GM10266 (cell line): ENCODE data around the gene PHF21B.

ENCODE experiments used
- DNase-seq: peaks from one replicate; pipeline ENCODE4 v3.0.0; 2012; ENCODE audit errors: extremely low spot score
- CTCF ChIP-seq: IDR thresholded peaks from 2 replicates; pipeline ENCODE4 v1.5.1; 2012; ENCODE audit warnings: mild to moderate bottlenecking, low read depth; ENCODE audit not compliant: control insufficient read depth, insufficient read depth; ENCODE audit errors: missing control alignments

Gene PHF21B

GRCh38 chr22:45034821-45035220 is 25.0 kb upstream of the PHF21B start:
- no peak for TF ChIP-seq CTCF
- no peak for DNase-seq

DNA sequence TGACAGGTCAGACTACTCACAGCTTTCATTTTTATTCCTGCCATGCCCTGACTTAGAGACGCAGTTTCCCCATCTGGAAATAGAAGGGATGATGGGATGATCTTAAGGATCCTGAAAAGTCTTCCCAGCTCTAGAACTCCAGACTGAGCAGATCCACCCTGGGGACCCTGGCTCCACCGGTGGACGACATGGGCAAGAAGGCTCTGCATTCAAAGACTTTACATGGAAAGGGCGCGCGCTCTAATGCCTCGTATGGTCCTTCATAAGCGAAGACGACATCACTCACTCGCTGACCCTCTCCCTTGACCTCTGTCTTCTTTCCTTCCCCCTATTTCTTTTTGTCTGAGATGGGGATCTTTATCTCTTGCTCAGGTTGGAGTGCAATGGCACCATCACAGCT is 24.4 kb upstream of the PHF21B start:
- no peak for TF ChIP-seq CTCF
- DNase-seq: no peak

DNA sequence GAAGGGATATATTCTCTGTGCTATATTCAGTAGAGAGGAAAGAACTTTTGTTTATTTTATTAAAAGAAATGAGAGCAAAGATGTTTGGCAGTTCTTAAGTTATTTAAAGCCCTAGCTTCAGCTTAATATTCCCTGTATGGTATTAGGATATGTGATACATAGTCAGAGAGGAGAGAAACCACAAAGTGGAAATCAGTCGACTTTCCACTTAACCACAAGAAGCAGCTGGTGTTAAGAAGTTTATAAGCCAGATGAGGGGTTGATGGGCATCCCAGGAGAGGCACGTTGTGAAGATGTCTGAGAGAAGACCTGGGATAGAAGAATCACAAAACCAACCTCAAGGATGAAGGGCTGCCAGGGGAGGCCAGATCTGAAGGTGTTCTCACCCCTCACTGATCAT is 23.3 kb upstream of the PHF21B start:
- DNase-seq: no peak
- TF ChIP-seq CTCF: no peak

DNA sequence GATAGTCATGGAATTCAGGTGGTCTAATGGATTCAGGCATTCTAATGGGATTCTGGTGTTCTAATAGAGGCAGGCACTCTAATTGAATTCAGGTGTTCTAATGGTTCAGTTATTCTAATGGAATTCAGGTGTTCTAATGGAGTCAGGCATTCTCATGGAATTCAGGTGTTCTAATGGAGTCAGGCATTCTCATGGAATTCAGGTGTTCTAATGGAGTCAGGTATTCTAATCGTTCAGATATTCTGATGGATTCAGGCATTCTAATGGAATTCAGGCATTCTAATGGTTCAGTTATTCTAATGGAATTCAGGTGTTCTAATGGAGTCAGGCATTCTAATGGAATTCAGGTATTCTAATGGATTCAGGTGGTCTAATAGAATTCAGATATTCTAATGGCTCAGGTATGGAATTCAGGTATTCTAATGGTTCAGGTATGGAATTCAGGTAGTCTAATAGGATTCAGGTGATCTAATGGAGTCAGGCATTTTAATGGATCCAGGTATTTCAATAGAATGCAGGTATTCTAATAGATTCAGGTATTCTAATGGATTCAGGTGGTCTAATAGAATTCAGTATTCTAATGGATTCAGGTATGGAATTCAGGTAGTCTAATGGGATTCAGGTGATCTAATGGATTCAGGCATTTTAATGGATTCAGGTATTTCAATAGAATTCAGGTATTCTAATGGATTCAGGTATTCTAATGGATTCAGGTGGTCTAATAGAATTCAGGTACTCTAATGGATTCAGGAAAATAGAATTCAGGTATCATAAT is 22.0 kb upstream of the PHF21B start:
- no peak for DNase-seq
- no peak for TF ChIP-seq CTCF

DNA sequence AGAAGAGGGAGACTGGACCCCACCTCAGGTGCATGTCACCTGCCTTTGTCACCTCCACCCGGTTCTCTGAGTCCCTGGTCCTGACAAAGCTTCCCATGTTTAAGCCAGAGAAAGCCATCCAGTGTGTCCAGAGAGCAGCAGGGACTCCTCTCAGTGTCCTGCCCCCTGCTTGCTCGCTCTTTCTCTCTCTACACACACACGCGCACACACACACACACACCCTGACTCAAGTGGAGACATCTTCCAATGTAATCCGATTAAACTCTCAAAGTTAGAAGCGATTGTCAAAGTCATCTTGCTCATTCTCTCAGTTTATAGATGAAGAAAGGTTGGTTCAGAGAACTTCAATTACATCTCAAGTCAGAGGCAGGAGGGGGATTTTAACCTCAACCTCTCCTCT is 19.7 kb upstream of the PHF21B start:
- no peak for DNase-seq
- TF ChIP-seq CTCF: no peak

DNA sequence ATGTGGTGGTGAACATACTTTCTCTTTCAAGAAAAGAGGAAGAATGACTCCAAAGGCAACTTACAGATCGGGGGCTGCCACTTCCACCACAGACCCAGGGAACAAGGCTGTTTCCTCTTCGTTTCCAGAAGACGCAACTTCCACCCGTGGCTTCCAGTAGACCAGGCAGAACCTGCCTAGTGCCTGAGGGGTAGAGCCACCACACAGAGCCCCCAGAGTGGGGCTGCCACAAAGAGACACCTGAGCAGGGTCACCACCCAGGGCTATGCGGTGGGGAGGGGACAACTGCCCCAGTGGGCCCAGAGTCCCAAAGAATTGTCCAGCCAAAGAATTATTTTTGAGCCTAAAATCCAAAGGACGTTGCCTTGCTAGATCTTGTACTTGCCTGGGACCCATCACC is 16.7 kb upstream of the PHF21B start:
- DNase-seq: no peak
- TF ChIP-seq CTCF: no peak

GRCh38 chr22:45023431-45023830 is 13.6 kb upstream of the PHF21B start:
- no peak for TF ChIP-seq CTCF
- no peak for DNase-seq
